ENCODE measurements around the gene MARCHF3.

DNA sequence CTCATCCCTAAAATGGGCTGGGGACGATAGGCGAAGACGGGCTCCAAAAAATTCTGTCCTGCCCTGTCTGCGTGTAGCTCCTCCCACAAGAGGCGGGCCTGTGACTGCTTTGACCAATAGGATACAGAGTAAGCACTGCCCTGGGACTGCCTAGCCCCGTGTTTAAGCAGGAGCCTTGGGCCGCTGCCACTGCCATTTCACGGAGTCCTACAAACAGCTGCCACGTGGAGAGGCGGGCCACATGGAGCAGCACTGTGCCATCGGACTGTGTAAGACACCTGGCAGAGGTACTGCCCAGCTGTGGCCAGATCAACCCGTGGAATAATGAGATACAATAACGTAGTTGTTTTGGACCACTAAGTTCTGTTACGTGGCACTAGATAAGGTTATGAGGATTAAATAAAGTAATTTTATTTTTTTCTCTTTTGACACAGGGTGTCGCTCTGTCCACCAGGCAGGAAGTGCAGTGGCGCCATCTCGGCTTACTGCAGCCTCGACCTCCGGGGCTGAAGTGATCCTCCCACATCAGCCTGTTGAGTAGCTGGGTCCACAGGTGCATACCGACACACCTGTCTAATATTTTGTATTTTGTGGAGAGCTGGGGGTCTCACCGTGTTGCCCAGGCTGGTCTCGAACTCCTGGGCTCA, 166.2 kb downstream of the MARCHF3 start:
- TF ChIP-seq POLR2AphosphoS5 (IDR thresholded peaks at IDR 0.05; ENCODE audit: borderline replicate concordance, low read depth, low read length) (no peak), EZH2 (IDR thresholded peaks at IDR 0.05) (no peak)

All from SK-N-MC (cell line).